ENCODE measurements around the gene RPS14. TPM values are rescaled to one million over a fixed set of nuclear protein-coding genes. Genes with fewer than 3 reads are reported as not detected.

Gene RPS14
- total RNA-seq, 1 donor from 2014 or later, result 1,798 TPM

DNA sequence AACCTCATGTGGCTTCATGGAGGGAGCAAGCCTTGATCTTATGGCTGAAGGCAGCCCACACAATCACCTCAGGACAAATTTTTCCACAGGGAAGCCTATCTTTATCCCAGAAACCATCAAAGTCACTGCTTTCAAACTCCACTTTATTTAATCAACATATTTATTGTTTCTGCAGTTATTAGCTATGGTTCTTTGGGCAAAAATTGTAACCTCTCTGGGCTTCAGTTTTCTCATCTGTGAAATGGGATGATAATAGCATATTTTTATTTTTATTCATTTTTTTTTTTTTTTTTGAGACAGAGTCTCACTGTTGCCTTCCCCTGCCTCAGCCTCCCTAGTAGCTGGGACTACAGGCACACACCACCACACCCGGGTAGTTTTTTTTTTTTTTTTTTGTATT is 2.1 kb upstream of the RPS14 start:
- TF ChIP-seq, protein P1, sequence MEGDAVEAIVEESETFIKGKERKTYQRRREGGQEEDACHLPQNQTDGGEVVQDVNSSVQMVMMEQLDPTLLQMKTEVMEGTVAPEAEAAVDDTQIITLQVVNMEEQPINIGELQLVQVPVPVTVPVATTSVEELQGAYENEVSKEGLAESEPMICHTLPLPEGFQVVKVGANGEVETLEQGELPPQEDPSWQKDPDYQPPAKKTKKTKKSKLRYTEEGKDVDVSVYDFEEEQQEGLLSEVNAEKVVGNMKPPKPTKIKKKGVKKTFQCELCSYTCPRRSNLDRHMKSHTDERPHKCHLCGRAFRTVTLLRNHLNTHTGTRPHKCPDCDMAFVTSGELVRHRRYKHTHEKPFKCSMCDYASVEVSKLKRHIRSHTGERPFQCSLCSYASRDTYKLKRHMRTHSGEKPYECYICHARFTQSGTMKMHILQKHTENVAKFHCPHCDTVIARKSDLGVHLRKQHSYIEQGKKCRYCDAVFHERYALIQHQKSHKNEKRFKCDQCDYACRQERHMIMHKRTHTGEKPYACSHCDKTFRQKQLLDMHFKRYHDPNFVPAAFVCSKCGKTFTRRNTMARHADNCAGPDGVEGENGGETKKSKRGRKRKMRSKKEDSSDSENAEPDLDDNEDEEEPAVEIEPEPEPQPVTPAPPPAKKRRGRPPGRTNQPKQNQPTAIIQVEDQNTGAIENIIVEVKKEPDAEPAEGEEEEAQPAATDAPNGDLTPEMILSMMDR (IDR thresholded peaks at IDR 0.05), result no peak
- Mint-ChIP-seq H3K9me3 (ENCODE audit: unreplicated experiment) (peaks cover 5% of the 10 kb centered on the region), H3K36me3 (ENCODE audit: unreplicated experiment) (peaks cover 19% of the 10 kb centered on the region), H3K4me1 (ENCODE audit: unreplicated experiment) (peaks cover 21% of the 10 kb centered on the region), H3K27ac (ENCODE audit: unreplicated experiment) (no peak overlapping the region), H3K4me3 (ENCODE audit: unreplicated experiment) (no peak overlapping the region), H3K27me3 (ENCODE audit: unreplicated experiment) (no peaks in the 10 kb centered on the region)
- no peak for DNase-seq (ENCODE audit: extremely low spot score, unreplicated experiment)

DNA sequence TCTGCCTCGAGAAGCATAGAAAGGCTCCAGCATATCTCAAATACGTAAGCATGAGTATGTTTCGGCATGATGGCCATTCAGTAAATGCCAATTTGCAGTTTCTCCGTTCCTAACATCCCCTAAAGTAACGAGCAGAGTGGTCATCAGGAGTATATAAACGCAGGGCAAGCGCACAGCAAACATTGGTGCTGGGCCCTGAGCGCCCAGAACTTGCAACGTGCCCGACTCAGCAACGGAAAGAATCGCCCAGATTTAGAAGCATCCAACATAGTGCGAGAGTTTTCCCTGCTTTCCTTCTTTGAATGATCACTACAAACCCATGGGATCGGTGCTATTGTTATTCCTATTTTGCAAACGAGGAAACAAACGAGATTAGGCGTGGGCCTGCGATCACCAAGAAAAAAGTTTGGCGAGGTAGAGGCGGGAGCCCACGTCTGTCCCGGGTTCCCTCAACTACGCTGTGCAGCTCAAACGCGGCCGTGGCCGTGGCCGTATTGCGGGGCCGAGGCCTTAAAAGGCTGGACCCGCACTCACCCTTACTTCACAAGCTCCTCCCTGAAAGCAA is 505 bp downstream of the RPS14 start:
- TF ChIP-seq, protein P1 (IDR thresholded peaks at IDR 0.05), result no peak
- H3K4me1 Mint-ChIP-seq (ENCODE audit: unreplicated experiment), result peaks cover 21% of the 10 kb centered on the region
- H3K36me3 Mint-ChIP-seq (ENCODE audit: unreplicated experiment), result peaks cover 36% of the 10 kb centered on the region
- no peaks in the 10 kb centered on the region for H3K27me3 Mint-ChIP-seq (ENCODE audit: unreplicated experiment)
- peaks cover 5% of the 10 kb centered on the region for H3K9me3 Mint-ChIP-seq (ENCODE audit: unreplicated experiment)
- H3K27ac Mint-ChIP-seq (ENCODE audit: unreplicated experiment), result peak overlapping the region; percentile 100
- no peak for DNase-seq (ENCODE audit: extremely low spot score, unreplicated experiment)
- peak overlapping the region; percentile 90 for H3K4me3 Mint-ChIP-seq (ENCODE audit: unreplicated experiment)

DNA sequence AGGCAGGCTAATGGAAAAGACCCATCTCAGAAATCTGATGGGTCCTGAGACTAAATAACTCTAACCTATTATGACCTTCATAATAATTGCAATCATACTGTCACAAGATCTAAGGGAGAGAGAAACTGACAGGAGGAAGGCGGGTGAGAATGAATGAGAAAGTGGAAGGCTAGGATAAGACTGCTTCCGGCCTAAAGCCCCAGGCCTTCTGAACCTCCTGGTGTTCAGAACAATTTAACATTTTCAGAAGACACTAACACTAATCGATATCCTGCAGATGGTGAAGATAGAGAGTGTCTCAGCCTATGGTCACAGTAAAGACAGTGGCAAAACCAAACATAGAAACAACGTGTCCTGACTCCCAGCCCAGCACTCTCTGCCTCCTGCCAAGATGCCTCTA is 1.2 kb downstream of the RPS14 start:
- Mint-ChIP-seq H3K27ac (ENCODE audit: unreplicated experiment) (peak overlapping the region; percentile 100), H3K4me3 (ENCODE audit: unreplicated experiment) (peak overlapping the region; percentile 90), H3K36me3 (ENCODE audit: unreplicated experiment) (peaks cover 43% of the 10 kb centered on the region)

DNA sequence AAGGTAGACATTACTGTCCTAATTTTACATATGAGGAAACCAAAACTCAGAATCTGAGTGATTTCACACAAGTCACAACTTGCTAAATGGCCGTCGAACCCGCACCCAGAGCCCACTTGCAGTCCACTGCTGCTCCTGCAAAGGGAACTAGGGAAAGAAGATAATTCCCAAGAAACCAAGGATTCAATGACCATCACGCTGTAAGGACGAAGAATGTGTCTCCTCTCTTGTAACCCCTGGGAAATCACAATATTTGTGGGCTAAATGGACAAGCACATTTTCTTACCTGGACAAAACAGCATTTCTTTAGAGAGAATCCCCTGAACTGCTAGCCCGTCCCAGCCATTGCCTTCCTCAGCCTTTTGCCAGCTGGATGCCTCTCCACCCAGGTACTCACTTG is 2.4 kb downstream of the RPS14 start:
- peak overlapping the region; percentile 23 for H3K27ac Mint-ChIP-seq (ENCODE audit: unreplicated experiment)
- peaks cover 48% of the 10 kb centered on the region for H3K36me3 Mint-ChIP-seq (ENCODE audit: unreplicated experiment)
- peaks cover 5% of the 10 kb centered on the region for H3K9me3 Mint-ChIP-seq (ENCODE audit: unreplicated experiment)
- TF ChIP-seq, protein P1 (IDR thresholded peaks at IDR 0.05), result no peak
- no peak overlapping the region for H3K4me3 Mint-ChIP-seq (ENCODE audit: unreplicated experiment)
- H3K4me1 Mint-ChIP-seq (ENCODE audit: unreplicated experiment), result peaks cover 21% of the 10 kb centered on the region
- H3K27me3 Mint-ChIP-seq (ENCODE audit: unreplicated experiment), result no peaks in the 10 kb centered on the region
- DNase-seq (ENCODE audit: extremely low spot score, unreplicated experiment), result no peak

More for the DNA sequence above, 1.2 kb downstream of the RPS14 start:
- Mint-ChIP-seq H3K9me3 (ENCODE audit: unreplicated experiment) (peaks cover 5% of the 10 kb centered on the region), H3K27me3 (ENCODE audit: unreplicated experiment) (no peaks in the 10 kb centered on the region), H3K4me1 (ENCODE audit: unreplicated experiment) (peaks cover 21% of the 10 kb centered on the region)
- TF ChIP-seq, protein P1 (IDR thresholded peaks at IDR 0.05), result no peak
- no peak for DNase-seq (ENCODE audit: extremely low spot score, unreplicated experiment)

DNA sequence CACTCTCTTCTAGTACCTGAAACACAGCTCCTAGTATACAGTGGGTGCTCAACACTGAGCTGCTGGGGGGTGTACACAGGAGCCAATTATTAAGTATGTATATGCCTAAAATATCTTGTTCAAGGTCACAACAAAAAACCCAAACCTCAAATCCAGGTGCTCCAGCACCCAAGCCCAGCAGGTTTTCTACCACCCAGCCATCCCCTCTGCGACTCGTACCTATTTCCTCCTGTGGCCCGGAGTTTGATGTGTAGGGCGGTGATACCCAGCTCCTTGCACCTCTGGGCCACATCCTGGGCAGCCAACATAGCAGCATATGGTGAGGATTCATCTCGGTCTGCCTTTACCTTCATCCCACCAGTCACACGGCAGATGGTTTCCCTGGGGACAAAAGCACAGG is 3.0 kb downstream of the RPS14 start:
- DNase-seq (ENCODE audit: extremely low spot score, unreplicated experiment), result no peak
- Mint-ChIP-seq H3K4me1 (ENCODE audit: unreplicated experiment) (peaks cover 21% of the 10 kb centered on the region), H3K4me3 (ENCODE audit: unreplicated experiment) (no peak overlapping the region), H3K27me3 (ENCODE audit: unreplicated experiment) (no peaks in the 10 kb centered on the region), H3K36me3 (ENCODE audit: unreplicated experiment) (peaks cover 48% of the 10 kb centered on the region), H3K9me3 (ENCODE audit: unreplicated experiment) (peaks cover 5% of the 10 kb centered on the region), H3K27ac (ENCODE audit: unreplicated experiment) (no peak overlapping the region)
- TF ChIP-seq, protein P1 (IDR thresholded peaks at IDR 0.05), result no peak
